Kidney (tissue), 14 donors: Measurements from ENCODE around the gene PPP2CA. TPM values are rescaled to one million over a fixed set of nuclear protein-coding genes. Genes with fewer than 3 reads are reported as not detected.

Experiments
- DNase-seq, 5 donors: peaks; one replicate each; pipeline ENCODE4 v3.0.0-alpha.2; 2013 to 2020
- FAIRE-seq: peaks from 2 replicates; lab custom pipeline; 2012; peaks lifted over from hg19 to GRCh38; lab: Jason Lieb, UNC
- H3K27ac ChIP-seq, 2 donors: one replicate each; pipeline ENCODE4 v1.7.0; 2013; ENCODE audit warnings: low read depth in 2 of 2, low read length in 2 of 2, inconsistent platforms in 1 of 2
- H3K27me3 ChIP-seq: one replicate; pipeline ENCODE4 v1.7.1; 2013; ENCODE audit warnings: low read length, inconsistent platforms; ENCODE audit not compliant: control insufficient read depth, insufficient read depth
- H3K36me3 ChIP-seq, 3 donors: one replicate each; pipeline versions ENCODE4 v1.7.0 to v1.7.1; 2013; ENCODE audit warnings: low read length in 3 of 3, control low read depth in 1 of 3, inconsistent platforms in 1 of 3; ENCODE audit not compliant: insufficient read depth in 3 of 3, control insufficient read depth in 2 of 3
- H3K4me1 ChIP-seq, 3 donors: one replicate each; pipeline versions ENCODE4 v1.7.0 to v1.7.1; 2013; ENCODE audit warnings: low read length in 3 of 3, inconsistent platforms in 1 of 3, low read depth in 1 of 3; ENCODE audit not compliant: control insufficient read depth in 2 of 3, insufficient read depth in 2 of 3
- H3K4me3 ChIP-seq, 3 donors: one replicate each; pipeline versions ENCODE4 v1.7.0 to v1.8.1; 2013; ENCODE audit warnings: low read length in 3 of 3, control low read depth in 1 of 3, inconsistent platforms in 1 of 3
- H3K9ac ChIP-seq, 3 donors: one replicate each; pipeline versions ENCODE4 v1.7.0 to v1.7.1; 2013; ENCODE audit warnings: low read length in 3 of 3, control low read depth in 1 of 3, inconsistent platforms in 1 of 3
- H3K9me3 ChIP-seq, 3 donors: one replicate each; pipeline versions ENCODE4 v1.7.0 to v1.7.1; 2013; ENCODE audit warnings: low read length in 3 of 3, control low read depth in 1 of 3, inconsistent platforms in 1 of 3; ENCODE audit not compliant: control insufficient read depth in 2 of 3, insufficient read depth in 1 of 3
- CTCF ChIP-seq: IDR thresholded peaks from 3 replicates; pipeline ENCODE4 v1.5.1; 2012; ENCODE audit warnings: mild to moderate bottlenecking, moderate library complexity, borderline replicate concordance; ENCODE audit not compliant: insufficient read depth; ENCODE audit errors: extremely low read depth
- intact Hi-C: fragments of 100-400 bp; cut with DNase I; formaldehyde crosslinking; loops from one replicate; pipeline ENCODE4 v1.11.1; 2022
- polyA plus RNA-seq: library from polyadenylated mRNA; stranded (reverse); fragments of 350-450 nt; fragmentation: Illumina TruSeq; extraction: RNeasy Lipid Tissue Mini Kit (QIAGEN cat#74804); gene quantifications from one replicate; pipeline ENCODE4 v1.2.3, GENCODE V29; 2014; ENCODE audit warnings: low read depth, low replicate concordance; ENCODE audit not compliant: insufficient read depth
- total RNA-seq: library from RNA; stranded (reverse); fragmentation: NEBNext Ultra II Directional; extraction: Animal tissue kit (Norgen Biotek cat#: 25700); gene quantifications from one replicate; pipeline ENCODE4 v1.2.1, GENCODE V29; 2021
- donor health status: control.
- donor health status: control.
- donor health status: control.
- donor health status: control.
- donor health status: control.
- donor health status: DM: yes; HTN: yes; CAD: no.
- donor health status: Normal renal cell carcinoma (clear cell type).

Gene PPP2CA
- total and polyA plus RNA-seq, 2 donors from 2014 or later, result 94.8 to 121 TPM

- no peak for FAIRE-seq
- TF ChIP-seq CTCF, result no peak
- no peak overlapping the region for H3K9ac ChIP-seq
- no peaks in the 10 kb centered on the region for H3K27me3 ChIP-seq
- no peak overlapping the region for H3K4me3 ChIP-seq
- peaks cover 18 to 32% (median 19%) of the 10 kb centered on the region in 3 donors for H3K36me3 ChIP-seq
- H3K9me3 ChIP-seq, result no peaks in the 10 kb centered on the region
- peak in 2 of 5 donors; percentile 14 to 52 for DNase-seq
- H3K4me1 ChIP-seq, result no peaks in the 10 kb centered on the region
- no peak overlapping the region for H3K27ac ChIP-seq
- intact Hi-C loops, result no loop called here
Measured at GRCh38 chr5:134149571-134150303, 76.1 kb downstream of the PPP2CA start.

GRCh38 chr5:134148986-134149539 is 76.8 kb downstream of the PPP2CA start:
- no peak for FAIRE-seq
- H3K4me3 ChIP-seq, result no peak overlapping the region
- H3K9me3 ChIP-seq, result no peaks in the 10 kb centered on the region
- no peak overlapping the region for H3K27ac ChIP-seq
- intact Hi-C loops, result no loop called here
- H3K36me3 ChIP-seq, result peaks cover 18 to 36% (median 19%) of the 10 kb centered on the region in 3 donors
- no peaks in the 10 kb centered on the region for H3K4me1 ChIP-seq
- no peak for DNase-seq
- H3K9ac ChIP-seq, result no peak overlapping the region
- no peaks in the 10 kb centered on the region for H3K27me3 ChIP-seq
- TF ChIP-seq CTCF, result no peak

- no peak for TF ChIP-seq CTCF
- FAIRE-seq (no peak), DNase-seq (peak; percentile 14 to 76 (median 45))
- H3K4me3 ChIP-seq, result no peak overlapping the region
- intact Hi-C loops, result no loop called here
- peaks cover 16 to 35% (median 20%) of the 10 kb centered on the region in 3 donors for H3K36me3 ChIP-seq
- no peak overlapping the region for H3K9ac ChIP-seq
- no peak overlapping the region for H3K27ac ChIP-seq
- H3K4me1 ChIP-seq, result no peaks in the 10 kb centered on the region
- no peaks in the 10 kb centered on the region for H3K27me3 ChIP-seq
- H3K9me3 ChIP-seq, result no peaks in the 10 kb centered on the region
Measured at GRCh38 chr5:134148316-134148715, 77.6 kb downstream of the PPP2CA start.
